Esophagus squamous epithelium (tissue), 5 donors: ENCODE measurements around the gene POC1A. TPM values are rescaled to one million over a fixed set of nuclear protein-coding genes. Genes with fewer than 3 reads are reported as not detected.
"Not testable (repeated sequence)": the region's sequence is repeated elsewhere in the genome, so short reads cannot be mapped to it uniquely, and the experiment has no call there.

Experiments
- DNase-seq: peaks from one replicate; lab custom pipeline; 2025; lab: John Stamatoyannopoulos, UW
- H3K27ac ChIP-seq, 4 donors: fragments of 200-600 bp; sonication (generic); one replicate each; pipeline ENCODE4 v1.5.1; 2016 to 2019; ENCODE audit warnings: mild to moderate bottlenecking in 1 of 4
- H3K27me3 ChIP-seq, 4 donors: fragments of 200-600 bp; sonication (generic); 1 replicate in 3 of 4; 2 replicates in 1 of 4; pipeline versions ENCODE4 v1.5.1 to v1.6.0; 2017 to 2021; ENCODE audit warnings: antibody characterized with exemption in 1 of 4
- H3K36me3 ChIP-seq, 3 donors: fragments of 200-600 bp; sonication (generic); one replicate each; pipeline ENCODE4 v1.5.1; 2016 to 2019
- H3K4me1 ChIP-seq, 3 donors: fragments of 200-600 bp; sonication (generic); one replicate each; pipeline ENCODE4 v1.5.1; 2017 to 2019
- H3K4me3 ChIP-seq, 4 donors: fragments of 200-600 bp; sonication (generic); 1 replicate in 3 of 4; 2 replicates in 1 of 4; pipeline ENCODE4 v1.5.1; 2016 to 2019; ENCODE audit warnings: mild to moderate bottlenecking in 2 of 4, moderate library complexity in 1 of 4
- H3K9me3 ChIP-seq, 3 donors: fragments of 200-600 bp; sonication (generic); one replicate each; pipeline ENCODE4 v1.5.1; 2016 to 2019
- CTCF ChIP-seq, 6 experiments: fragments of 450-650 bp in 4 of 6; fragments of 200-600 bp in 2 of 6; sonication (generic) in 2 of 6; IDR thresholded peaks; one replicate each; pipeline ENCODE4 v1.5.1; 2016 to 2019; ENCODE audit warnings: antibody characterized with exemption in 6 of 6, mild to moderate bottlenecking in 4 of 6, moderate library complexity in 4 of 6
- POLR2A ChIP-seq, 4 donors: fragments of 450-650 bp; IDR thresholded peaks; one replicate each; pipeline ENCODE4 v1.6.1; 2017; ENCODE audit warnings: antibody characterized with exemption in 4 of 4, mild to moderate bottlenecking in 4 of 4, moderate library complexity in 3 of 4
- WGBS, 2 donors: methylation state at CpG; one replicate each; pipeline ENCODE4 v1.1.5; 2018; 5-methylcytosine and 5-hydroxymethylcytosine counted together
- intact Hi-C: fragments of 100-400 bp; cut with DNase I; formaldehyde crosslinking; loops from one replicate; pipeline ENCODE4 v1.15.0; 2022
- total RNA-seq, 4 donors: library from RNA; depleted of rRNA; stranded (reverse); fragments of >200 nt; gene quantifications; one replicate each; pipeline ENCODE4 v1.1.0, GENCODE V29; 2016
- donor health status: DM: yes; HTN: yes; CAD: no.

POC1A gene
- total RNA-seq, 4 donors from 2014 or later: 2.7 to 10.3 (median 4.8) TPM

- no peak for TF ChIP-seq CTCF (IDR thresholded peaks at IDR 0.05)
- no peak for TF ChIP-seq POLR2A (IDR thresholded peaks at IDR 0.05)
- DNase-seq: no peak
- Histone ChIP-seq H3K27ac (no peak overlapping the region), H3K36me3 (no peaks in the 10 kb centered on the region), H3K4me1 (peaks cover 0 to 23% (median 5%) of the 10 kb centered on the region in 3 donors), H3K9me3 (no peaks in the 10 kb centered on the region), H3K27me3 (no peaks in the 10 kb centered on the region), H3K4me3 (no peak overlapping the region)
- 77 to 97% methylated on average over 6 to 12 of the region's 14 CpGs for WGBS, 2 donors
- intact Hi-C loops: no loop called here
Observed at GRCh38 chr3:52175416-52176179, 21.4 kb upstream of the POC1A start.

GRCh38 chr3:52174896-52175295 lies 20.7 kb upstream of the POC1A start:
- H3K4me1 ChIP-seq: peaks cover 0 to 23% (median 5%) of the 10 kb centered on the region in 3 donors
- no peaks in the 10 kb centered on the region for H3K9me3 ChIP-seq
- no peak overlapping the region for H3K4me3 ChIP-seq
- TF ChIP-seq POLR2A (IDR thresholded peaks at IDR 0.05) (no peak), CTCF (IDR thresholded peaks at IDR 0.05) (no peak)
- intact Hi-C loops: no loop called here
- H3K27ac ChIP-seq: no peak overlapping the region
- no peaks in the 10 kb centered on the region for H3K27me3 ChIP-seq
- 65% methylated on average over 9 of the region's 9 CpGs for WGBS, 2 donors
- DNase-seq: no peak
- no peaks in the 10 kb centered on the region for H3K36me3 ChIP-seq

GRCh38 chr3:52173101-52173500 lies 18.9 kb upstream of the POC1A start:
- TF ChIP-seq POLR2A (IDR thresholded peaks at IDR 0.05) (no peak), CTCF (IDR thresholded peaks at IDR 0.05) (no peak)
- no peaks in the 10 kb centered on the region for H3K36me3 ChIP-seq
- H3K9me3 ChIP-seq: no peaks in the 10 kb centered on the region
- DNase-seq: no peak
- no peak overlapping the region for H3K27ac ChIP-seq
- peaks cover 0 to 23% (median 5%) of the 10 kb centered on the region in 3 donors for H3K4me1 ChIP-seq
- intact Hi-C loops: no loop called here
- no peaks in the 10 kb centered on the region for H3K27me3 ChIP-seq
- WGBS, 2 donors: 100% methylated on average over 1 of the region's 1 CpG; no CpG with 5 or more reads in 1 of the 2 donors
- H3K4me3 ChIP-seq: no peak overlapping the region

- no peaks in the 10 kb centered on the region for H3K36me3 ChIP-seq
- no peaks in the 10 kb centered on the region for H3K27me3 ChIP-seq
- no peak overlapping the region for H3K27ac ChIP-seq
- no peak overlapping the region for H3K4me3 ChIP-seq
- intact Hi-C loops: no loop called here
- DNase-seq: no peak
- TF ChIP-seq CTCF (IDR thresholded peaks at IDR 0.05): no peak
- TF ChIP-seq POLR2A (IDR thresholded peaks at IDR 0.05): no peak
- peaks cover 0 to 17% (median 5%) of the 10 kb centered on the region in 3 donors for H3K4me1 ChIP-seq
- 96 to 100% methylated on average over 1 to 4 of the region's 5 CpGs for whole genome bisulfite sequencing, 2 donors
- H3K9me3 ChIP-seq: no peaks in the 10 kb centered on the region
Observed at GRCh38 chr3:52172262-52172757, 18.1 kb upstream of the POC1A start.

- H3K4me1 ChIP-seq: peaks cover 0 to 11% (median 0%) of the 10 kb centered on the region in 3 donors
- no peaks in the 10 kb centered on the region for H3K36me3 ChIP-seq
- 68 to 80% methylated on average over 3 of the region's 3 CpGs for WGBS, 2 donors
- no peak for TF ChIP-seq POLR2A (IDR thresholded peaks at IDR 0.05)
- no peaks in the 10 kb centered on the region for H3K27me3 ChIP-seq
- DNase-seq: no peak
- intact Hi-C loops: no loop called here
- no peak overlapping the region for H3K27ac ChIP-seq
- H3K4me3 ChIP-seq: no peak overlapping the region
- no peaks in the 10 kb centered on the region for H3K9me3 ChIP-seq
Observed at GRCh38 chr3:52171514-52172261, 17.5 kb upstream of the POC1A start.

GRCh38 chr3:52170217-52170616 lies 16.0 kb upstream of the POC1A start:
- H3K4me1 ChIP-seq, H3K36me3 ChIP-seq, intact Hi-C loops, DNase-seq, H3K27me3 ChIP-seq, H3K9me3 ChIP-seq, H3K4me3 ChIP-seq, H3K27ac ChIP-seq: not testable (repeated sequence)
- WGBS, 2 donors: 89 to 96% methylated on average over 3 of the region's 3 CpGs
